ENCODE results near the gene DIAPH3. TPM values are rescaled to one million over a fixed set of nuclear protein-coding genes. Genes with fewer than 3 reads are reported as not detected.

The DIAPH3 gene
- total RNA-seq, 2 experiments from 2014 or later, result 0.08 to 0.11 TPM

GRCh38 chr13:59746291-59746962 lies 417.3 kb downstream of the DIAPH3 start:
- H3K36me3 ChIP-seq (ENCODE audit: insufficient read depth, low read length), result no peaks in the 10 kb centered on the region
- no peak overlapping the region for H3K4me3 ChIP-seq (ENCODE audit: low read length)
- H3K4me3 Mint-ChIP-seq, result no peak overlapping the region
- ATAC-seq (ENCODE audit: poor library complexity), result no peak
- no peaks in the 10 kb centered on the region for H3K9me3 Mint-ChIP-seq
- CTCF ChIA-PET, result no interaction called here
- TF ChIP-seq CTCF (IDR thresholded peaks at IDR 0.05), result no peak
- no peaks in the 10 kb centered on the region for H3K27me3 Mint-ChIP-seq
- no peaks in the 10 kb centered on the region for H3K9me3 ChIP-seq (ENCODE audit: control insufficient read depth in 1 of 2, insufficient read depth in 1 of 2, low read length in 2 of 2)
- intact Hi-C loops (cut with DNase I, micrococcal nuclease), result no loop called here
- H3K4me1 Mint-ChIP-seq (ENCODE audit: low read depth), result no peaks in the 10 kb centered on the region
- H3K27ac Mint-ChIP-seq, result no peak overlapping the region
- no peaks in the 10 kb centered on the region for H3K36me3 Mint-ChIP-seq (ENCODE audit: low read depth)
- no peaks in the 10 kb centered on the region for H3K4me1 ChIP-seq (ENCODE audit: insufficient read depth, low read length)
- H3K27ac ChIP-seq (ENCODE audit: low read depth in 1 of 2, low read length in 2 of 2), result no peak overlapping the region
- no peaks in the 10 kb centered on the region for H3K27me3 ChIP-seq (ENCODE audit: control insufficient read depth in 1 of 2, insufficient read depth in 2 of 2, low read length in 2 of 2)
- POLR2A ChIA-PET, result no interaction called here
- DNase-seq, result no peak

GRCh38 chr13:59745392-59745788 lies 418.3 kb downstream of the DIAPH3 start:
- Histone ChIP-seq H3K27me3 (ENCODE audit: control insufficient read depth in 1 of 2, insufficient read depth in 2 of 2, low read length in 2 of 2) (no peaks in the 10 kb centered on the region), H3K4me1 (ENCODE audit: insufficient read depth, low read length) (no peaks in the 10 kb centered on the region), H3K9me3 (ENCODE audit: control insufficient read depth in 1 of 2, insufficient read depth in 1 of 2, low read length in 2 of 2) (no peaks in the 10 kb centered on the region), H3K36me3 (ENCODE audit: insufficient read depth, low read length) (no peaks in the 10 kb centered on the region), H3K4me3 (ENCODE audit: low read length) (no peak overlapping the region), H3K27ac (ENCODE audit: low read depth in 1 of 2, low read length in 2 of 2) (no peak overlapping the region)
- no peaks in the 10 kb centered on the region for H3K4me1 Mint-ChIP-seq (ENCODE audit: low read depth)
- H3K27ac Mint-ChIP-seq, result no peak overlapping the region
- no peaks in the 10 kb centered on the region for H3K27me3 Mint-ChIP-seq
- no peak for TF ChIP-seq CTCF (IDR thresholded peaks at IDR 0.05)
- ATAC-seq (ENCODE audit: poor library complexity) (no peak), DNase-seq (no peak)
- ChIA-PET POLR2A (no interaction called here), CTCF (no interaction called here)
- H3K4me3 Mint-ChIP-seq, result no peak overlapping the region
- H3K36me3 Mint-ChIP-seq (ENCODE audit: low read depth), result no peaks in the 10 kb centered on the region
- H3K9me3 Mint-ChIP-seq, result no peaks in the 10 kb centered on the region
- intact Hi-C loops (cut with DNase I, micrococcal nuclease), result no loop called here

GRCh38 chr13:59744747-59745391 lies 418.9 kb downstream of the DIAPH3 start:
- Mint-ChIP-seq H3K9me3 (no peaks in the 10 kb centered on the region), H3K27ac (no peak overlapping the region), H3K4me3 (no peak overlapping the region), H3K4me1 (ENCODE audit: low read depth) (no peaks in the 10 kb centered on the region), H3K36me3 (ENCODE audit: low read depth) (no peaks in the 10 kb centered on the region), H3K27me3 (no peaks in the 10 kb centered on the region)
- DNase-seq (no peak), ATAC-seq (ENCODE audit: poor library complexity) (no peak)
- TF ChIP-seq CTCF (IDR thresholded peaks at IDR 0.05), result no peak
- Histone ChIP-seq H3K4me1 (ENCODE audit: insufficient read depth, low read length) (no peaks in the 10 kb centered on the region), H3K9me3 (ENCODE audit: control insufficient read depth in 1 of 2, insufficient read depth in 1 of 2, low read length in 2 of 2) (no peaks in the 10 kb centered on the region), H3K27me3 (ENCODE audit: control insufficient read depth in 1 of 2, insufficient read depth in 2 of 2, low read length in 2 of 2) (no peaks in the 10 kb centered on the region), H3K36me3 (ENCODE audit: insufficient read depth, low read length) (no peaks in the 10 kb centered on the region), H3K4me3 (ENCODE audit: low read length) (no peak overlapping the region), H3K27ac (ENCODE audit: low read depth in 1 of 2, low read length in 2 of 2) (no peak overlapping the region)
- intact Hi-C loops (cut with DNase I, micrococcal nuclease), result no loop called here
- ChIA-PET CTCF (no interaction called here), POLR2A (no interaction called here)

Measured in CD4-positive, alpha-beta T cell (primary cell).